Nephron progenitor cell (in vitro differentiated cells): ENCODE data around the gene SMIM26.
A peak's percentile ranks its signal among the peaks of the same experiment; 100 is the strongest.

Experiments used
- DNase-seq: peaks from one replicate; pipeline ENCODE4 v3.0.0; 2021
- H3K27ac Mint-ChIP-seq: 2 replicates; pipeline ENCODE4 v1.8.0; 2021; ENCODE audit warnings: mild to moderate bottlenecking, moderate library complexity, mixed read lengths
- H3K27me3 Mint-ChIP-seq: 2 replicates; pipeline ENCODE4 v1.8.0; 2021; ENCODE audit warnings: mild to moderate bottlenecking, low read depth, mixed read lengths; ENCODE audit not compliant: poor library complexity
- H3K36me3 Mint-ChIP-seq: 2 replicates; pipeline ENCODE4 v1.8.0; 2021; ENCODE audit warnings: low read depth, mixed read lengths
- H3K4me1 Mint-ChIP-seq: 2 replicates; pipeline ENCODE4 v1.8.0; 2021; ENCODE audit warnings: mixed read lengths
- H3K4me3 Mint-ChIP-seq: 2 replicates; pipeline ENCODE4 v1.8.0; 2021; ENCODE audit warnings: mild to moderate bottlenecking, moderate library complexity, mixed read lengths
- H3K9me3 Mint-ChIP-seq: 2 replicates; pipeline ENCODE4 v1.8.0; 2021; ENCODE audit warnings: mild to moderate bottlenecking, moderate library complexity, mixed read lengths
- TF ChIP-seq, protein P1 (sequence below): fragments of 200-600 bp; sonication (generic); IDR thresholded peaks from 2 replicates; pipeline ENCODE4 v1.5.0; 2021; ENCODE audit warnings: antibody characterized with exemption

SMIM26 gene

DNA sequence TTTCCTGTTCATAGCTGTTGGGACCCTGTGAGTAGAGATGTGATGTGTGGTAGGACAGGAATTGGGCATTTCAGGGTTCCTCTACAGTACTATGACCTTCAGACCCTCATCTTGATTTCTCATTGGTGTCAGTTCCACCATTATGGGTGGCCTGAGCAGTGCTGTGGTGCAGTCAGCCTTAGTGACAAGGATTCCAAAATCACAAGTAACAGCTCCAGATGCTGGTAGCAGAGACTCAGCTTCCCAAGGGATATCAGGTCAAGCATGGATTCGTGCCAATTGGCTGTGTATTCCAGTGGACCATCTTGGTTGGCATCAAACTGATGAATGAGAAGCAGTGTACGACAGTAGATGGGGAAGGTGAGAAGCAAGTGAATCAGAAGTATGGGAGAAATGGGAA, 3.8 kb downstream of the SMIM26 start:
- H3K9me3 Mint-ChIP-seq = no peaks in the 10 kb centered on the region
- H3K36me3 Mint-ChIP-seq = peaks cover 34% of the 10 kb centered on the region
- H3K27ac Mint-ChIP-seq = no peak overlapping the region
- peaks cover 26% of the 10 kb centered on the region for H3K4me1 Mint-ChIP-seq
- H3K4me3 Mint-ChIP-seq = no peak overlapping the region
- DNase-seq = no peak
- peaks cover 3% of the 10 kb centered on the region for H3K27me3 Mint-ChIP-seq
- TF ChIP-seq, protein P1, sequence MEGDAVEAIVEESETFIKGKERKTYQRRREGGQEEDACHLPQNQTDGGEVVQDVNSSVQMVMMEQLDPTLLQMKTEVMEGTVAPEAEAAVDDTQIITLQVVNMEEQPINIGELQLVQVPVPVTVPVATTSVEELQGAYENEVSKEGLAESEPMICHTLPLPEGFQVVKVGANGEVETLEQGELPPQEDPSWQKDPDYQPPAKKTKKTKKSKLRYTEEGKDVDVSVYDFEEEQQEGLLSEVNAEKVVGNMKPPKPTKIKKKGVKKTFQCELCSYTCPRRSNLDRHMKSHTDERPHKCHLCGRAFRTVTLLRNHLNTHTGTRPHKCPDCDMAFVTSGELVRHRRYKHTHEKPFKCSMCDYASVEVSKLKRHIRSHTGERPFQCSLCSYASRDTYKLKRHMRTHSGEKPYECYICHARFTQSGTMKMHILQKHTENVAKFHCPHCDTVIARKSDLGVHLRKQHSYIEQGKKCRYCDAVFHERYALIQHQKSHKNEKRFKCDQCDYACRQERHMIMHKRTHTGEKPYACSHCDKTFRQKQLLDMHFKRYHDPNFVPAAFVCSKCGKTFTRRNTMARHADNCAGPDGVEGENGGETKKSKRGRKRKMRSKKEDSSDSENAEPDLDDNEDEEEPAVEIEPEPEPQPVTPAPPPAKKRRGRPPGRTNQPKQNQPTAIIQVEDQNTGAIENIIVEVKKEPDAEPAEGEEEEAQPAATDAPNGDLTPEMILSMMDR = no peak

DNA sequence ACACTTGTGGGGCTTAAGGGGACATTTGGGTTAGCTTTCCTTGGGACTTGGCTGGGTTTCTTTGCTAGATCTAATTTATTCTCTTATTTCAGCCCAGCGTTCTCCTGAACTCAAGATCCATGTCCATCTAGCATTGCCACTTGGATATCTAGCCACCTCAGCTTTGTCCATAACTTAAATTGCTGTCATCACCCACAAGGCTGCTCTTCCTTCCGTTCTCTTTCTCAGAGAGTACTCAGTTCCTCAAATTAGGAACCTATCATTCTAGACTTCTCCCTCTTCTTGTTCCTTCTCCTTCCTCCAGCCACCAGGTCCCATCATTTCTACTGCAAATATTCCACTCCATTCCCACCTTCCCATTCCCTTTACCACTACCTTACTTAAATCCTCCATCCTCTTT, 4.3 kb downstream of the SMIM26 start:
- Mint-ChIP-seq H3K4me1 (peaks cover 22% of the 10 kb centered on the region), H3K36me3 (peaks cover 34% of the 10 kb centered on the region), H3K27ac (no peak overlapping the region), H3K27me3 (no peaks in the 10 kb centered on the region), H3K4me3 (peak overlapping the region; percentile 21), H3K9me3 (no peaks in the 10 kb centered on the region)
- TF ChIP-seq, protein P1 = no peak
- no peak for DNase-seq

DNA sequence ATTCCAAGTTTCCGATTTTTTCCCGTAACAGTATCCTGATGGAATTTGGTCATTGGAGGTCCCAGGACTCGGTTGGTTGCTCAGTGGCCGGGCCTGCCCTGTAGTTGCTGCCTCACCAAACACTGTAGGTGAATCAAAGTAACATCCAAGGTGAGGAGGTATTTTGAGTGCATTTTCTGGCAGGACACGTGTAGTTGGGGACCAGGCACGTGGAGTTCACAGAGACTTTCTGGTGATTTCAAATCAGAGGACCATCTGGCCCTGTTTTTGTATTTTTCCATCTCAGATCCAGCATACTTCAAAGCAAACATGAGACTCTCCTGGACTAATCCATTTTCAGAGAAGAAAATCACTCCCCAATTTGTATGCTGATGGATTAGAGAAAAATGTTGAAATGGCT, 10.7 kb downstream of the SMIM26 start:
- H3K9me3 Mint-ChIP-seq = no peaks in the 10 kb centered on the region
- H3K4me1 Mint-ChIP-seq = no peaks in the 10 kb centered on the region
- H3K27ac Mint-ChIP-seq = no peak overlapping the region
- DNase-seq = no peak
- H3K36me3 Mint-ChIP-seq = no peaks in the 10 kb centered on the region
- TF ChIP-seq, protein P1 = no peak
- no peak overlapping the region for H3K4me3 Mint-ChIP-seq
- peaks cover 10% of the 10 kb centered on the region for H3K27me3 Mint-ChIP-seq

DNA sequence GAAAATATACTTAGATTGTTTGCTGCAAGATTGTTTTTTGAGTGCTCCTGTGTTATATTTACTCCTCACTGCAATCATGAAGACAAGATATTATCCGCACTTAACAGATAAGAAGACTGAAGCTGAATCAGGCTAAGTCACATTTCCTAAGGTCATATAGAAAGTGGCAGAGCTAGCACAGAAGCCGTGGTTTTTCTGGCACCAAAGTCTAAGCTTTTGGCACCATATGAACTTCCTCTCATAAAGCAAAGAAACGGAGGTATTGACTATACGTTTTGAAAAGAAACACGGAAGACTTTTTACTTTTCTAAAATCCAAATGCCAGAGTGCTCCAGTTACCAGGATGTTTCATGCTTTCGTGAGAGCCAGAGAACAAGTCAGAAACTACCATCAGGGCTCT, 11.3 kb downstream of the SMIM26 start:
- no peak for DNase-seq
- Mint-ChIP-seq H3K27me3 (peaks cover 10% of the 10 kb centered on the region), H3K9me3 (no peaks in the 10 kb centered on the region), H3K36me3 (no peaks in the 10 kb centered on the region), H3K4me1 (no peaks in the 10 kb centered on the region), H3K4me3 (no peak overlapping the region), H3K27ac (no peak overlapping the region)
- TF ChIP-seq, protein P1 = no peak

DNA sequence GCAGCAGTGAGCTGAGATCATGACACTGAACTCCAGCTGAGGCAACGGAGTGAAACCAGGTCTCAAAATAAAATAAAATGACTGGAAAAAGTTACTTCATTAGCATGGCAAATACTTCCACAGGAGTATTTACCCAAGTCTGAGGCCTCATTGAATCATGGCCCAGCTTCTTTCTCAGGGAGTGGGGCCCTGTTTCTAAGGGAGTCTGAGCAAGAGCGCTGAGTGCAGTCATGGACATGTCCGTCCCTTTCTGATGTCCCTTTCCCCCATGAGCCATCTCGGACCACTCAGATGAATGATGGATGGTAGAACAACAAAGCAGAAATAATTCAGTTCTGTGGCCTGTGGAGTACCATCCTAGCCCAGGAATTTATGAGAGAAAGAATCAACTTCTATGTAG, 12.8 kb downstream of the SMIM26 start:
- TF ChIP-seq, protein P1 = no peak
- H3K4me3 Mint-ChIP-seq = no peak overlapping the region
- H3K36me3 Mint-ChIP-seq = no peaks in the 10 kb centered on the region
- H3K27me3 Mint-ChIP-seq = peaks cover 10% of the 10 kb centered on the region
- no peak for DNase-seq
- H3K9me3 Mint-ChIP-seq = no peaks in the 10 kb centered on the region
- H3K4me1 Mint-ChIP-seq = no peaks in the 10 kb centered on the region
- no peak overlapping the region for H3K27ac Mint-ChIP-seq

DNA sequence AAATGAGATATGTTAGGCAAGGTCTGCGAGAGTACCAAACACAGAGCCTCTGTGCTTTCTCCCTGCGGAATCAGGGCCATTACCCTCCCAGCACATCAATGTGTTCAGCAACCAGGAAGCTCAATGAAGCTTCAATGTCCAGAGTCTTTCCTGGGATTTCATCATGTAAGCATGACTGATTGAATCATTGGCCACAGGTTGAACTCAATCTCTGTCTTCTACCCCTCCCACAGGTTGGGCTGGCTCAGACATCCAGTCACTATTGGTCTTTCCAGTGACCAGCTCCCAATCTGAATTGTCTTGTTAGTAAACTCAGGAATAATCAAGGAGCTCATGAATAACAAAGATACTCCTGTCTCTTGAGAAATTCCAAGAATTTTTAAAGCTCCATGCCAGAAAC, 17.9 kb downstream of the SMIM26 start:
- no peaks in the 10 kb centered on the region for H3K36me3 Mint-ChIP-seq
- TF ChIP-seq, protein P1 = no peak
- H3K27me3 Mint-ChIP-seq = peaks cover 10% of the 10 kb centered on the region
- no peak overlapping the region for H3K4me3 Mint-ChIP-seq
- DNase-seq = no peak
- no peak overlapping the region for H3K27ac Mint-ChIP-seq
- H3K9me3 Mint-ChIP-seq = peaks cover 3% of the 10 kb centered on the region
- H3K4me1 Mint-ChIP-seq = peaks cover 25% of the 10 kb centered on the region
